ENCODE results near the gene TRDN. TPM values are rescaled to one million over a fixed set of nuclear protein-coding genes. Genes with fewer than 3 reads are reported as not detected.

Gene TRDN
- total RNA-seq, 1 donor from 2014 or later = not detected

DNA sequence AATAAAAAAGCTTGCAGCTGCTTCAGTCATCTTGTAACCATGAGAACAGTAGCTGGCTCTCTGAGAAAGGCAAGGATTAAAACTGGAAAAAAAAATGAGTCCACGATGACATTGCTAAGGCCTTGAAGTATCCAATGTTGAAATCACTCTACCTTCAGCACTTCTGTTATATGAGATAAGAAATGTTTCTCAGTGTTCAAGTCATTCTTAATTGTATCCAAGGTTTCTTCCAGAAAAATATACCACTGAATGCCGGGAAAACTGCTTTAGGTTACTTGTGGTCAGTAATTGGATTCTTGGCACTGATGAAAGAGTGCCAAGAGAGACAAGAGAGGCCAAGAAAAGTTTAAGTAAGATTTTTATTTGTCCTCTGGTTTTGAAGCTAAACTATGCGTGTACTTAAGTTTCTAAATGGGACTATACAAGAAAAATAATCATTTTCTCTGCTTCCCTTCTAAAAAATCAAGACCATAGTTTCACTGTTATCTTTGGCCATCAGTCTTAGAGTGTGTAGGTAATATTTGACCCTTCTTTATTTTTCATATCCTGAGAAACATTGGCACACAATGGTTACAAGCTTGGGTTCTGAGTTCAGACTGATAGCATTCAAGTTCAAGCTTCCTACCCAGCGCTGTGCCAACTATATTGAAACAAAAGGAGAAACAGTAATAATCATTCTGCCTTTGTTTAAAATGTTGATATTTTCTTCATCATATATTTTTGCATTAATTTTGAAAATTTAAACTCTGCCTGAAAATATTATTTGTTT, 84.6 kb downstream of the TRDN start:
- Histone ChIP-seq H3K4me3 (ENCODE audit: low read depth, low read length) (no peak overlapping the region), H3K36me3 (ENCODE audit: control insufficient read depth, insufficient read depth, low read length) (no peaks in the 10 kb centered on the region), H3K27me3 (ENCODE audit: control insufficient read depth, insufficient read depth, low read length) (no peaks in the 10 kb centered on the region)
- TF ChIP-seq, protein P1, sequence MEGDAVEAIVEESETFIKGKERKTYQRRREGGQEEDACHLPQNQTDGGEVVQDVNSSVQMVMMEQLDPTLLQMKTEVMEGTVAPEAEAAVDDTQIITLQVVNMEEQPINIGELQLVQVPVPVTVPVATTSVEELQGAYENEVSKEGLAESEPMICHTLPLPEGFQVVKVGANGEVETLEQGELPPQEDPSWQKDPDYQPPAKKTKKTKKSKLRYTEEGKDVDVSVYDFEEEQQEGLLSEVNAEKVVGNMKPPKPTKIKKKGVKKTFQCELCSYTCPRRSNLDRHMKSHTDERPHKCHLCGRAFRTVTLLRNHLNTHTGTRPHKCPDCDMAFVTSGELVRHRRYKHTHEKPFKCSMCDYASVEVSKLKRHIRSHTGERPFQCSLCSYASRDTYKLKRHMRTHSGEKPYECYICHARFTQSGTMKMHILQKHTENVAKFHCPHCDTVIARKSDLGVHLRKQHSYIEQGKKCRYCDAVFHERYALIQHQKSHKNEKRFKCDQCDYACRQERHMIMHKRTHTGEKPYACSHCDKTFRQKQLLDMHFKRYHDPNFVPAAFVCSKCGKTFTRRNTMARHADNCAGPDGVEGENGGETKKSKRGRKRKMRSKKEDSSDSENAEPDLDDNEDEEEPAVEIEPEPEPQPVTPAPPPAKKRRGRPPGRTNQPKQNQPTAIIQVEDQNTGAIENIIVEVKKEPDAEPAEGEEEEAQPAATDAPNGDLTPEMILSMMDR (IDR thresholded peaks at IDR 0.05; ENCODE audit: insufficient read depth, low read length, severe bottlenecking) = no peak
- FAIRE-seq = no peak
- DNase-seq (ENCODE audit: low read depth) = no peak

DNA sequence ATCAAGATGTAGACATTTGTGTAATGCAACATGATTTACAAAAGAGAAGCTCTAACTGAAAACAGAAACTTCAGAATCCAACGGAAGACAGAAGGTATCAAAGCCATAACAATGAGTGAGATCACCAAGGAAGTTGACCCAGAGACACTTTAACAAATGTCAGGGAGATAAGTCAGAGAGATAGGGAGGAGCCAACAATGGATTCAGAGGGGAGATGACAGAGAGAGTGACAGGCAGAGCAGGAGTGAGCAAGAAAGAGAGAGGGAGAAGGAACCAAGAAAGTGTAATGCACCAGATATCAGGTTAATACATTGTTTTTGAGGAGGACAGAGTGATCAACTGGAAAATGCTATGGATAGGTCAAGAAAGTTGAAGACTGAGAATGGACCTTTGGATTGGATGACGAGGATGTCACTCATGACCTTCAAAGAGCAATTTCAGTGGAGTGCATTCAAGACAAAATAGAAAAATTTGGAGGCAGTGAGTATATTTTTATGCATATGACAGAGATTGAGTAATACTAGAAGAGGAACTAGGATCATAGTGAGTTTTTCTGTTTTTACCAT, 86.6 kb downstream of the TRDN start:
- TF ChIP-seq, protein P1 (IDR thresholded peaks at IDR 0.05; ENCODE audit: insufficient read depth, low read length, severe bottlenecking) = no peak
- FAIRE-seq = no peak
- DNase-seq (ENCODE audit: low read depth) = no peak
- no peaks in the 10 kb centered on the region for H3K36me3 ChIP-seq (ENCODE audit: control insufficient read depth, insufficient read depth, low read length)
- H3K27me3 ChIP-seq (ENCODE audit: control insufficient read depth, insufficient read depth, low read length) = no peaks in the 10 kb centered on the region
- H3K4me3 ChIP-seq (ENCODE audit: low read depth, low read length) = no peak overlapping the region

DNA sequence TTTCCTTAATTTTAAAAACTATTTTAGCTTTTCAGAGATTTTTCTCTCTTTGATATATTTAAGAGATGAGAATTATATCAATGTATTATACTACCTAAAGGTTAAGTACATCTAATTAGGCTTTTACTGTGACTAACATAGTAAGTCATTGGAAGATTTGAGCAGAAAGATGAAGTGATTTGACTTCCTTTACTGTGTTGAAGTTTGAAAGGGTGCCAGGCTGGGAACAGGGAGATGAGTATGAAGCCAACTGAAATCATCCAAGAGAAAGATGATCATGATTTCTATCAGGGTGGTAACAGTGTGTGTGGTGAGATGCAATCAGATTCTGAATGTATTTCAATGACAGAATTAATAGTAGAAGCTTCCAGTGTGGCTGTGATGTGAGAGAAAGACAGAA, 87.3 kb downstream of the TRDN start:
- FAIRE-seq (no peak), DNase-seq (ENCODE audit: low read depth) (no peak)
- Histone ChIP-seq H3K4me3 (ENCODE audit: low read depth, low read length) (no peak overlapping the region), H3K36me3 (ENCODE audit: control insufficient read depth, insufficient read depth, low read length) (no peaks in the 10 kb centered on the region), H3K27me3 (ENCODE audit: control insufficient read depth, insufficient read depth, low read length) (no peaks in the 10 kb centered on the region)
- TF ChIP-seq, protein P1 (IDR thresholded peaks at IDR 0.05; ENCODE audit: insufficient read depth, low read length, severe bottlenecking) = no peak

DNA sequence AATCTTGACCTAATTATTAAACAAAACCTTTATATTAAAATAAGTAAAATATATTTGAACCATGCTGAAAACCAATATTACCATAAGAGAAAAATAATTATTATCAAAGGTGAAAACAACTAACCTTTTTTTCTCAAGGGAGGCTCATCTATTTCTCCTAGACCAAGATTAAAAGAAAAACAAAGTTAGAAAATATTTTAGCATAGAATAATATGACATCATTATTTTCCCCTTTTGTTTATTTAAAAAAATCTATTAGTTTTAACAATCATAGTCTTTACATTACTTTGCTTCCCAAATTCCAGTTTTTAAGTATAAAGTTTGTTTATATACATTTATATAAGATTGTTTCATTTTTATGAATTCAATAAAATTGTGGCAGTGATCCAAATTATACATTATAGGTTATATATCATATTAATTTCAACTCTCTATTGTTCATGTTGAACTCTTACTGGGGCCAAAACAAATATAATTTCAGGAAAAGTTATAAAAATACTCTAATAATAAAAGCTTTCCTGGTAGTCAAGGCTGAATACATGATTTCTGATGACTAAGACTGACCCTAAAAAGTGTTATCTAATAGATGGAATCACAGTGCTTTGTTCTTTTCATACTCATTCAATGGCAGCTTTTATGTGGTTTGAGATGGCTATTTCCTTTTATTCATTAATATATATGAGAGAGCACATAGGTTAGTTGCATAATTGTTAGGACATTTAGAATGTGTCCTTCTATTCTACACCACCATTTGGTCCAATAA, 89.4 kb downstream of the TRDN start:
- TF ChIP-seq, protein P1 (IDR thresholded peaks at IDR 0.05; ENCODE audit: insufficient read depth, low read length, severe bottlenecking) = no peak
- Histone ChIP-seq H3K27me3 (ENCODE audit: control insufficient read depth, insufficient read depth, low read length) (no peaks in the 10 kb centered on the region), H3K4me3 (ENCODE audit: low read depth, low read length) (no peak overlapping the region), H3K36me3 (ENCODE audit: control insufficient read depth, insufficient read depth, low read length) (no peaks in the 10 kb centered on the region)
- FAIRE-seq = no peak
- no peak for DNase-seq (ENCODE audit: low read depth)

DNA sequence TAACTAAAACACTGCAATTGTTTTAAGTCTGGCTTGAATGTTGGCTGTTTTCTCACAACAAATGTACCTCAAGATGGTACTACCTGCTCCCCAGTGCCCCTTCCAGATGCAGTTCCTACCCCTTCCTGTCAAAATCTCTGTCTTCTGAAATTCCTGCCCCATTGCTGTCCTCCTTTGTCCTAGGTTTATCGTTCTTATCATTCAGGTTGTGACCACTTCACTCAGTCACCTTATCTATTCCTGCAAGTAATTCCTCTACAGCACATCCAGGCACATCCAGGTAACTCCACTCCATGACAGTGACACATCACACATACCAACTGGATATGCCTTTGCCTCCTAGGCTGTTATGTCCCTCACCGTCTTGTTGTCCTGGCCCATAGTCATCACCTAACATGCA, 90.2 kb downstream of the TRDN start:
- FAIRE-seq (peak; percentile 18), DNase-seq (ENCODE audit: low read depth) (no peak)
- H3K27me3 ChIP-seq (ENCODE audit: control insufficient read depth, insufficient read depth, low read length) = no peaks in the 10 kb centered on the region
- H3K4me3 ChIP-seq (ENCODE audit: low read depth, low read length) = no peak overlapping the region
- no peaks in the 10 kb centered on the region for H3K36me3 ChIP-seq (ENCODE audit: control insufficient read depth, insufficient read depth, low read length)
- TF ChIP-seq, protein P1 (IDR thresholded peaks at IDR 0.05; ENCODE audit: insufficient read depth, low read length, severe bottlenecking) = no peak
